GM21723 (cell line): ENCODE results near the gene CIAO1.
A peak's percentile ranks its signal among the peaks of the same experiment; 100 is the strongest.
"Not testable (repeated sequence)": the region's sequence is repeated elsewhere in the genome, so short reads cannot be mapped to it uniquely, and the experiment has no call there.

ENCODE experiments used
- ATAC-seq: cut with Tn5 transposase; IDR thresholded peaks from one replicate; pipeline ENCODE4 v1.9.1; 2021; ENCODE audit warnings: mild to moderate bottlenecking, moderate library complexity; ENCODE audit not compliant: unreplicated experiment

Gene CIAO1

GRCh38 chr2:96249654-96250053, 16.4 kb upstream of the CIAO1 start:
- ATAC-seq: no peak

- no peak for ATAC-seq
These were observed 15.8 kb upstream of the CIAO1 start for GRCh38 chr2:96250188-96250587.

- no peak for ATAC-seq
These were observed 14.2 kb upstream of the CIAO1 start for GRCh38 chr2:96251721-96252292.

GRCh38 chr2:96252526-96252925, 13.5 kb upstream of the CIAO1 start:
- no peak for ATAC-seq

- no peak for ATAC-seq
These were observed 13.0 kb upstream of the CIAO1 start for GRCh38 chr2:96253006-96253405.

- ATAC-seq: no peak
These were observed 11.5 kb upstream of the CIAO1 start for GRCh38 chr2:96254571-96254970.

- no peak for ATAC-seq
These were observed 9.4 kb upstream of the CIAO1 start for GRCh38 chr2:96256611-96257113.

GRCh38 chr2:96257744-96258143, 8.3 kb upstream of the CIAO1 start:
- ATAC-seq: not testable (repeated sequence)

GRCh38 chr2:96258166-96259022, 7.6 kb upstream of the CIAO1 start:
- ATAC-seq: no peak

- ATAC-seq: no peak
These were observed 6.5 kb upstream of the CIAO1 start for GRCh38 chr2:96259497-96259921.

GRCh38 chr2:96260387-96261260, 5.4 kb upstream of the CIAO1 start:
- peak; percentile 48 for ATAC-seq

- ATAC-seq: no peak
These were observed 4.6 kb upstream of the CIAO1 start for GRCh38 chr2:96261328-96262003.

GRCh38 chr2:96262306-96262705, 3.7 kb upstream of the CIAO1 start:
- ATAC-seq: no peak

- no peak for ATAC-seq
These were observed 1.9 kb upstream of the CIAO1 start for GRCh38 chr2:96264086-96264485.

- no peak for ATAC-seq
These were observed 1.2 kb upstream of the CIAO1 start for GRCh38 chr2:96264656-96265348.

- ATAC-seq: peak; percentile 25
These were observed 631 bp upstream of the CIAO1 start for GRCh38 chr2:96265349-96265839.

- no peak for ATAC-seq
These were observed 1.3 kb downstream of the CIAO1 start for GRCh38 chr2:96267159-96267971.

- ATAC-seq: no peak
These were observed 6.0 kb downstream of the CIAO1 start for GRCh38 chr2:96271995-96272394.

- ATAC-seq: no peak
These were observed 7.7 kb downstream of the CIAO1 start for GRCh38 chr2:96273763-96274162.
